AG09319 (cell line): ENCODE measurements around the gene RNF31.
"Not testable (repeated sequence)": the region's sequence is repeated elsewhere in the genome, so short reads cannot be mapped to it uniquely, and the experiment has no call there.

ENCODE experiments used
- DNase-seq: peaks from one replicate; pipeline ENCODE4 v3.0.0-alpha.2; 2010; ENCODE audit warnings: low read depth; ENCODE audit errors: extremely low read depth
- TF ChIP-seq, protein P1 (sequence below): IDR thresholded peaks from 2 replicates; pipeline ENCODE4 v1.5.1; 2011; ENCODE audit warnings: low read depth, mild to moderate bottlenecking, inconsistent platforms, low read length, moderate library complexity

Gene RNF31

DNA sequence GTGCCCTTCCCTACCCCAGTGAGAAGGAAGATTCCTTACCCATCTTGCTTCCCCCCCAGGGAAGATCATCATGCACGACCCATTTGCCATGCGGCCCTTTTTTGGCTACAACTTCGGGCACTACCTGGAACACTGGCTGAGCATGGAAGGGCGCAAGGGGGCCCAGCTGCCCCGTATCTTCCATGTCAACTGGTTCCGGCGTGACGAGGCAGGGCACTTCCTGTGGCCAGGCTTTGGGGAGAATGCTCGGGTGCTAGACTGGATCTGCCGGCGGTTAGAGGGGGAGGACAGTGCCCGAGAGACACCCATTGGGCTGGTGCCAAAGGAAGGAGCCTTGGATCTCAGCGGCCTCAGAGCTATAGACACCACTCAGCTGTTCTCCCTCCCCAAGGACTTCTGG lies 43.8 kb upstream of the RNF31 start:
- TF ChIP-seq, protein P1, sequence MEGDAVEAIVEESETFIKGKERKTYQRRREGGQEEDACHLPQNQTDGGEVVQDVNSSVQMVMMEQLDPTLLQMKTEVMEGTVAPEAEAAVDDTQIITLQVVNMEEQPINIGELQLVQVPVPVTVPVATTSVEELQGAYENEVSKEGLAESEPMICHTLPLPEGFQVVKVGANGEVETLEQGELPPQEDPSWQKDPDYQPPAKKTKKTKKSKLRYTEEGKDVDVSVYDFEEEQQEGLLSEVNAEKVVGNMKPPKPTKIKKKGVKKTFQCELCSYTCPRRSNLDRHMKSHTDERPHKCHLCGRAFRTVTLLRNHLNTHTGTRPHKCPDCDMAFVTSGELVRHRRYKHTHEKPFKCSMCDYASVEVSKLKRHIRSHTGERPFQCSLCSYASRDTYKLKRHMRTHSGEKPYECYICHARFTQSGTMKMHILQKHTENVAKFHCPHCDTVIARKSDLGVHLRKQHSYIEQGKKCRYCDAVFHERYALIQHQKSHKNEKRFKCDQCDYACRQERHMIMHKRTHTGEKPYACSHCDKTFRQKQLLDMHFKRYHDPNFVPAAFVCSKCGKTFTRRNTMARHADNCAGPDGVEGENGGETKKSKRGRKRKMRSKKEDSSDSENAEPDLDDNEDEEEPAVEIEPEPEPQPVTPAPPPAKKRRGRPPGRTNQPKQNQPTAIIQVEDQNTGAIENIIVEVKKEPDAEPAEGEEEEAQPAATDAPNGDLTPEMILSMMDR = no peak
- DNase-seq = no peak

DNA sequence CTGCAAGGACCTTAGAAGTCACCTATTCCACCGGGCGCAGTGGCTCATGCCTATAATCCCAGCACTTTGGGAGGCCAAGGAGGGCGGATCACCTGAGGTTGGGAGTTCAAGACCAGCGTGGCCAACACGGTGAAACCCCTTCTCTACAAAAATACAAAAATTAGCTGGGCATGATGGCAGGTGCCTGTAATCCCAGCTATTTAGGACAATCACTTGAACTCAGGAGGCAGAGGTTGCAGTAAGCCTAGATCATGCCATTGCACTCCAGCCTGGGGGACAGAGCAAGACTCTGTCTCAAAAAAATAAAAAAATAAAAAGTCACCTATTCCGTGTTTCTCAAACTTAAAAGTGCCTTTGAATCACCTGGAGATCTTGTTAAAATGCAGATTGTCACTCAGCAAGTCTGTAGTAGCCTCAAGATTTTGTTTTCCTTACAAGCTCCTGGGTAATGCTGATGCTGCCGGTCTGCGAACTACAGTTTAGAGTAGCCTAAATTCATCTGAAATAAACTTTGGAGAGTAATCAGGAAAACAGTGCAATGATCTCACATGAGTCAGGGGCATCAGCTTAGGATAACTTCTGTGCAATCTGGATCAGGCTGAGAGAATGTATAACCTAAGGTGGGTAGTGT lies 41.6 kb upstream of the RNF31 start:
- DNase-seq = not testable (repeated sequence)

DNA sequence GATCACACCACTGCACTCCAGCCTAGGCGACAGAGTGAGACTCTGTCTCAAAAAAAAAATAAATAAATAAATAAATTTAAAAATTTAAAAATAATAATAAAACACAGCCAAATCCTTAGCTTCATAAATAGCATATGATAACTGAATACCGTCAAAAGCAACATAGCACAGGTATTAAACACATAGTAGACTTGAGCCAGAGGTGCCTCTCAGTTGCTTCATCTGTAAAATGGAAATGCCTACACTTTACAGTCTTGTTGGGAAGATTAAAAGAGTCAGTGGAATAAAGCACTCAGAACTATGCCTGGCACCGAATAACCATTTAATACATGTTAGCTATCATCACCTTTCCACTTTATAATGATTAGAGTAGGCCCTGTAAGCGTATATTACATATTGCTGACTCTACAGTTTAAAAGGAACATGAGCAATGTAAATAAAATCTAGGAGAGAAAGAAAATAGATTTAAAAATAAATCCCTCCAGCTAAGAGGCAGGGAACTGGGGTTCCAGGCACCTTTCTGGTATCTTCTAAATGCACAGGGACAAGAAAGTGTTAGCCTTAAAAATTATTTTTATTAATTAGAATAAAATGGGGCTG lies 40.5 kb upstream of the RNF31 start:
- no peak for DNase-seq
- TF ChIP-seq, protein P1 = no peak

DNA sequence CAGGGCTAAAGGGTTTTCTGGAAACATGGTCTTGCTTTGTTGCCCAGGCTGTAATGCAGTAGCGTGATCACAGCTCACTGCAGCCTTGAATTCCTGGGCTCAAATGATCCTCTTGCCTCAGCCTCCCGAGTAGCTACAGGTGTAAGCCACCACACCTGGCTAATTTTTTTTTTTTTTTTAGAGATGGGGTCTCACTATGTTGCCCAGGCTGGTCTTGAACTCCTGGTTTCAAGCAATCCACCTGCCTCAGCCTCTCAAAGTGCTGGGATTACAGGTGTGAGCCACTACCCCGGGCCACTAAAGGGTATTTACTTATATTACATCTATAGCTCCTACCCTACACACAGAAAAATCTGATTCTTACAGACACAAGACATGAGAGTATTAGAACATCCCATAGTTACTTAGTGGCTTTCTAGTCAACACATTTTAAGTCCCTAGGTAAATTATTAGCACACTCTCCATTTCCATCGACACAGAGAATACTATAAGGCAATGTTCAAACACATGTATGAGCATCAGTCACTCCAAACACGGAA lies 38.9 kb upstream of the RNF31 start:
- DNase-seq = no peak
- TF ChIP-seq, protein P1 = no peak

DNA sequence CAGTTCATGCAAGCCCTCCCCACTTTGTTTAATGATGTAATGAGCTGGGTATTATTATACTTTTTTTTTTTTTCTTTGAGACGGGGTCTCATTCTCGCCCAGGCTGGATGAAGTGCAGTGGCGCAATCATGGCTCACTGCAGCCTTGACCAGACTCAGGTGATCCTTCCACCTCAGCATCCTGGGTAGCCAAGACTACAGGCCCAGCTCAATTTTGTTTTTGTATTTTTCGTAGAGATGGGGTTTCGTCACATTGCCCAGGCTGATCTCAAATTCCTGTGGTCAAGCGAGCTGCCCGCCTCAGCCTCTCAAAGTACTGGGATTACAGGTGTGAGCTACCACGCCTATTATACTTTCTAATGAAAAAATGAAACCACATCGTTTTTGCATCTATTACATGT lies 37.2 kb upstream of the RNF31 start:
- DNase-seq = no peak
- TF ChIP-seq, protein P1 = no peak

DNA sequence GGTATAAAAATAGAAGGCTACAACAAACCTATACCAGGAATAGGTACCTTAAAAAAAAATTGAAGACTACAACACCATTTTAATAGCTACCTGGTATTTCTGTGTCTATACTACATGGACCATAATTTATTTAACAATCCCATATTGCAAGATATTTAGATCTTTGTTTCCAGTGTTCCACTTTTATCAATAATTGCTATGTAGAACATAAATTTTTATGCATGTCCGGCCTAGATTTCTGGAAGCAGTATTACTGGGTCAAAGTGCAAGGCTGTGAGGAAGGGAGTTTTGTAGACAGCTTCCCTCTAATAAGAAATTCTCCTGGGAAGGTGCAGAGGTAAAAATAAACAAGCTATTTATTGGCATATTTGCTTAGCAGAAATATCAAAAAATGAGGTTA lies 36.8 kb upstream of the RNF31 start:
- TF ChIP-seq, protein P1 = no peak
- no peak for DNase-seq

DNA sequence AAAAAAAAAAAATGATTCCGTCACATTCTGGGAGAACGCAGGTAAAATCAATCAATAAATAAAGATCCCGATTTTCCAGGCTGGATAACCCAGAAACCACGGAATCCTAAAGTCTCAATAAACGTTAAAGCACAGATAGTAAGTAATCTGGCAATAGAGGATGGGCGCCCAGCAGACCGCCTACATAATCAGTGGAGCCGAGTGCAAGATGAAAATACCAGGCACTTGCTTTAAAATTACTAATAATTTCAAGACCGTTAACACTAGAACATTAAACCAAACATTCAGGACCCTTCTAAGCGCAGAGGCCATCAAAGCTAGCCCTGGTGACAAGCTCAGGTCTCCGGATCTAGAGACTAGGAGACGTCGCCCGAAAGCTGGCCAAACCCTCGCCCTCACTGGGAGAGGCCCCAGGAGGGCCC lies 33.9 kb upstream of the RNF31 start:
- no peak for DNase-seq
- TF ChIP-seq, protein P1 = no peak
